GM18502 (cell line): ENCODE results near the gene MORC1.
"Not testable (repeated sequence)": the region's sequence is repeated elsewhere in the genome, so short reads cannot be mapped to it uniquely, and the experiment has no call there.

Experiments used
- ATAC-seq: cut with Tn5 transposase; IDR thresholded peaks from one replicate; pipeline ENCODE4 v1.9.1; 2021; ENCODE audit warnings: mild to moderate bottlenecking; ENCODE audit not compliant: unreplicated experiment, poor library complexity

The MORC1 gene

DNA sequence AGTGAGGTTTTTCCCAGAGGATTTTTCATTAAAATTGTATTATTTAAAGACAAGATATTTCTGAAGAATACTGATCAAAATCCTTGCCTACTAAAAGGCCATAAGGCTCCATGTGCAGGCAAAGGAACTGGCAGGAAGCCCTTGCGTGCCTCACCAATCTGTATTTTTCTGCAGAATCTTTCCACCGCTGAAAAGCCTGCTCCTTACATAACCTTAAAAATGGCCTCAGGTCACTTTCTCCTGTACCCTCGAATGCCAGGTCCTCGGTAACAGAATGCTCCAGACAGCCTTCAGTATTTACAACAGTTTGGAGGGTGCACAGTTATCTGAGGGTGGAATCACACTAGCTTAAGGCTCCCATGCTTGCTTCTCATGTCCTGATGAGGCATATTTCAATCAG is 3.2 kb downstream of the MORC1 start:
- ATAC-seq: no peak

DNA sequence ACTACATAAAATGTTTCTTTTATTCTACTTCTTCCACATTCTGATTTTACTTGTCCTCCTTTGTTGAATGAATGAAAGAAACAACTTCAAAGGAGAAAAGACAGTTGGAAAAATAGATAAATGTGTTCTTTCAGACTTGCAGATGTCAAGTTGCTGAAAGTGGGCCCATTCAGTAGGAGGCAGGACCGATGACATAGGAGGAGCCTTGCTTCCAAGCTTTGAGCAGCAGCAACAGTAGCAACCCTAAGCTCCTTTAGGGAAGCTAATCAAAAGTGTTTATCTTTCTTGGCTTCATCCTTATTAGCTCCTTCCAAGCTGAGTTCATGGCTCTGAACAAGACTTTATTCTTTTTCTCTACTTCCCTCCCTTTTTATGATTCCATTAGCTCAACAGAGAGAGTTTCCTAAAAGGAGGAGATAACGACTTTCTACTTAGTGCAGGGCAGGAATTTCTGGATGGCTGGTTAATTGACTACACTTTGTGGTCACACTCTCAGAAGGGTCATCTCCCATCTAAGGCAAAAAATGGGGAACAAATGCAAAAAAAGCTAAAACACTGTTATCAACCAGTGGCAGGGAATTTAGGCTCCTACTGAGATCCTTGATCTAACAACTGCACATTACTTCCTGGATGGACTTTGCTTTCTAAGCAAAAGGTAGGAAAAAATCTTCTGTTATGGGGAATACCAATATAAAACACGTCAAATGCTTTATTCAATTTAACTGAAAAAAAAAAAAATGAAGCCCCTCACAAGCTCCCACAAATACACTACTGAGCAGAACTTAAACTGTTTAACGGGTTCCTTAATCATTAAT is 4.8 kb downstream of the MORC1 start:
- ATAC-seq: no peak

DNA sequence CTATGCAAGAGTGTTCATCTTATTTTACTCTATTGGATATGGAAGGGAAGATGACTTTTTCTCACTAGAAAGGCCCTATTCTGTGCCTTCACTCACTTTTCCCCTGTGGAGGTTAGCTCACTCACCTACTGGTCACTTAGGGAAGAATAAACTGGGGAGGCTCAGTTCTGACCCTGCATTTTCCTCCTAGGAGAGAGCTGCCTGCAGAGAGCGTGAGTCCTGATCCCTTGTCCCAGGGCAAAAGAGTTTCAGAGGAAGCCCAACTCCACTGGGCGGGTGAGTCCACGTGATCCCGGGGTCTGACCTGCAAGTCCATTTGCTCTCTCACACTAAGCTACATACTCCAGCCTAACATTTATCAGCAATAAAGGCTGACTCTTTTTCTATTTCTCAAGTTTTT is 8.4 kb downstream of the MORC1 start:
- ATAC-seq: no peak

DNA sequence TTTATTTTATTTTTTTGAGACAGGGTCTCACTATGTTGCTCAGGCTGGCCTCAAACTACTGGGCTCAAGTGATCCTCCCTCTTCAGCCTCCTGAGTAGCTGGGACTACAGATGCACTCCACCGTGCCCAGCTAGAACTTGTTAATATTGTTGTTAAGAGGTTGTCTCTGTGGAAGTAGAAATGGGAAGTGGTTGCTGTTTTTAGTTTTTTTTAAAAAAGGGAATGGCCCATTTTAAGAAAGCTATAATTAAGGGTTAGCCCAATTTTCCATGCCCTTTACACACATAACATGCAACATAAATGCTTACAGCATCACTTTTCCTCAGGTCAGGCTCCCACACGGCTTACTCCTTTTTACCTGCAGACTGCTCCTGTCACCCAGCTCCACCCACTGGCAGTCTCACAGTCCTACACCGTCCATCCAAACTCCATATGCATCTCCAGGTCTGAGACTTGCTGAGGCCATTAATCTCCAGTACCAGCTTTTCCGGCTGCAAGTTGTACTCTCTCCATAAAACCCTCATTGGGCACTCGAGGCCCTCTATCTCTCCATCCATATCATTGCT is 19.8 kb downstream of the MORC1 start:
- peak; percentile 60 for ATAC-seq

DNA sequence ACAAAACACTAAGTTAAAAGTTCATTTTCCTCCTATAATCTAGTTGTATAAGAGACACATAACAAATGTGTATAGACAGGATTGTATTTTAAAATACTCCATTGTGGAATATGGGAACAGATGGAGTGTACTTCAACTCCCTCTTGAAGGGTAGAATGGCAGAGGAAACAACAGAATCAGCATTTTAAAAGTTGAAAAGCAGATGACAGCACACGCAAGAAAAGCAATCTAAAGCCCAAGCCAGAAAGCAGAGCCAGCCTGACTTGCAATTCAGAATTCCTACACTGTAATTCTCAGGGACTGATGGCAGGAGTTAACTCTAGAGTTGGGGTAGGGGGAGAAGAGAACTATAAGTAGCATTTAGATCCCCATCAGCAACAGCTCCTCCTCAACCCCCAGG is 22.8 kb downstream of the MORC1 start:
- ATAC-seq: no peak

DNA sequence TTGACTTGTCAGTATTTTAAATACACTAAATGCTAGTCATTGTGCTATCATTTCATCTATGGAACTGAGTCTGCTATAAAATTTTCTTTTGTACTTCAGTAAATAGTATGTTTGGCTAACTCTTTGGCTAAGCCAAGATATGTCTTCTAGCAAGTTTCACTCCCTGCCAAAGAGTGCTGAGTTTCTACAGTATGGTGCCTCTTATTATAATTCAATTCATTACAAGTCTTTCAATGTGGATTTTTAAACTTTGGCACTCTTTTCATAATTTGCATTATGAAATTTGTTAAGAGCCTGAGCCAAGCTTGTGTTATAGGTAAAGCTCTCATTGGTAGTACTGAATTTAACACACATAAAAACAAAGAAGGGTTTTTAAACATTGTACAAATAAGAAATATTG is 24.4 kb downstream of the MORC1 start:
- ATAC-seq: no peak

DNA sequence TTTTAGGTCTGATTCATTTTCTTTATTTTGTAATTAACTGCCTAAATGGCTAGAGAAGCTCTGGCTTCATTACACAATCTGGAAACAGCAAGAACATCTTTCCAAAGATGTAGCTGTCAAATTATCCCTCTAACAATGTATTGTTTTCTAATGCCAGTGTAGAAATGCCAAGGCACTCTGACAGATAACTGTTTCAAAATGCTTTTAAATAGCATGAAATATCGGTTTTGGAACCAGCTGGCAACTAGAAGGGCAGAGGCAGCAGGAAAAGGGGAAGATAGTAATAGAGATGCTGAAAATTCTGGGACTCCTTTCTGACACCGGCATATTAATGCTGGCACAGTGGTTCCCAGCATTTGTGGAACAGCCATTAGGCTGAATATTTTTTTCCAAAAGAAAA is 26.1 kb downstream of the MORC1 start:
- no peak for ATAC-seq

DNA sequence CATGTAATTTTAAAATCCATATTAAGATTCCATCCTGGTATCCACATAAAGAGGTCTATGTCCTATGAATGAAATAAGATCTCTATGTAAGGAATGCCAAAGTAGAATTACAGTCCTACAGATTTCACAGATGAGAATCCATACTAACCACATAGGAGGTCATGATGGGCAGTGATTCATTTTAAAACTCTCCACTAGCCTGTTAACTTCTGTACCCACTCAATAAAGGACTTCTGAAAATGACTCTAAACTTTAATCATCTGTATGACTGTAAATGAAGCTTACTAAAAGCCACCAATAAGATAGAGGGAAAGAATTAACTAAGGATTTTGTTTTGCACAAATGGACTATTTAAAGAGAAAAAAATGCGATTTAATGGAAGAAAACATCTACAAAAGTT is 28.7 kb downstream of the MORC1 start:
- no peak for ATAC-seq

DNA sequence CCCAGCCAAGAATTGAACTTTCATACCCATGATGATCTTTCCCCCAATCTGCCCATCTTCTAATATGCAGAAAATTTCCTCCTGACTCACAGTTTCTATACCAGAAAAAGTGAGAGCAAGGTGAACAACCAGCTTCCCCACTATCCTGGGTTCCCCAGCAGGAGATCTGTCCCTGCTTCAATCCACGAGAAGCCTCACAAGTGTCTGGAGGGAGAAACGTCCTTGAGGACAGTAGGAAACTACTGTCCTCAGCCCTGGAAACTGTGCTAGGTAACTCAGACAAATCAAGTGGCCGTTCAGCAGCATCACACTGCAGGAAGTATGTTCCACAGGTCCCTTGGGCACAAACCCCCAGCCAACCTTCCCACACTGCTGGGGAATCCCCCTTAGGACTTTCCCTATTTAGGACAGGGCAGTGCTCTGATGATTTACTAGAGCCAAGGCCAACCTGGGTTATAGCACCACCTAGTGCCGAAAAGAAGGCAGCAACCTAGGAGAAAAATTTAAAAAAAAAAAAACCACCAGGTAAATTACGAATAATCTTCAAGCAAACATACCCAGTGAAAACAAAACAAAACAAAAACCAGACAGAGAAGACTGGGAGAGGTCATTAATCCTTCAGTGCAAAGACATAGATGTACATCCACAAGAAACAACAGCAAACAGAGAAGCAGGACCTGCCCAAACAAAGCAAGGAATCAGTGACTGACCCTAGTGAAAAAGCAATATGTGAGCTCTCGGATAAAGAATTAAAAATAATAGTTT is 36.0 kb downstream of the MORC1 start:
- ATAC-seq: peak; percentile 99

DNA sequence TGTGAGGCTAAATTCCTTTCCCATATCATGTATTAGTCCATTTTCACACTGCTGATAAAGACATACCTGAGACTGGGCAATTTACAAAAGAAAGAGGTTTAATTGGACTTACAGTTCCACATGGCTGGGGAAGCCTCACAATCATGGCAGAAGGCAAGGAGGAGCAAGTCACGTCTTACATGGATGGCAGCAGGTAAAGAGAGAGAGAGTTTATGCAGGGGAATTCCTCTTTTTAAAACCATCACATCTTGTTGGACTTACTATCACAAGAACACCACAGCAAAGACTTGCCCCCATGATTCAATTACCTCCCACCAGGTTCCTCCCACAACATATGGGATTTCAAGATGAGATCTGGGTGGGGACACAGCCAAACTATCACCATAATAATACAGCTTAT is 37.8 kb downstream of the MORC1 start:
- ATAC-seq: not testable (repeated sequence)

DNA sequence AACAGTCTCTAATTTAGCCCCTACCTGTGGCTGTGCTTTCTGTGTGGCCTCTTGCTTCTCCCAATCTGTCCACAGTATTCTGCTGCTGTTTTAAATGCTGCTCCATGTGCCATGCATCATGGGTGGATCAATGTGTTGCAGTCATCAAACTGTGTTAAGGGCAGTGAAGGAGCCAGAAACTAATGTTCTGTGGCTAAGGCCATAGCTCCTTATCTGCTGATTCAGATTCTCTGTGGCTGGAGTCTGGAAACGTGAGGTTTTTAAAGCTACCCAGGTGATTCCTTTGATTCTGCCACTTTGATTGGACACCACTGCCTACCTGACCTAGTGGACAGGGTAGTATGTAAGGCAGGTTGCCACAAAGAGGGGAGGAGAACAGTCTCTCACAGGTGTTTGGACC is 44.8 kb downstream of the MORC1 start:
- no peak for ATAC-seq

DNA sequence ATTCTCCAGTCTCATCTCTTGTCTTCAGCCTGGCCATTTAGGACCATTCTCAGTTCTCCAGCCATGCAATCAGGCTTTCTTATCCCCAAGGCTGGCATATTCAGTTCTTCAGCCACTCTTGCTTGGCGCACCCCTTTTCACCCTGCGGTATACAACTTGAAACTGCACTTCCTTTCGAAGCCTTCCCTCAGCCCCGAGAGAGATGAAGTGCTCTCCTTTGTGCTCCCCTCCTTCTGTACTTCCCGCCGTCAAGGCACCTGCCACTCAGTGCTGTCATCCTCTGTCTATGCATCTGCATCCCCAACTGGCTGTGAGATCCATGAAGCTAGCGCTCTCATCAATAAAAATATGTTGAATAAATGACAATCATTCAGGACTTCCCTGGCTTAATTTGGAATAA is 45.7 kb downstream of the MORC1 start:
- ATAC-seq: peak; percentile 91

DNA sequence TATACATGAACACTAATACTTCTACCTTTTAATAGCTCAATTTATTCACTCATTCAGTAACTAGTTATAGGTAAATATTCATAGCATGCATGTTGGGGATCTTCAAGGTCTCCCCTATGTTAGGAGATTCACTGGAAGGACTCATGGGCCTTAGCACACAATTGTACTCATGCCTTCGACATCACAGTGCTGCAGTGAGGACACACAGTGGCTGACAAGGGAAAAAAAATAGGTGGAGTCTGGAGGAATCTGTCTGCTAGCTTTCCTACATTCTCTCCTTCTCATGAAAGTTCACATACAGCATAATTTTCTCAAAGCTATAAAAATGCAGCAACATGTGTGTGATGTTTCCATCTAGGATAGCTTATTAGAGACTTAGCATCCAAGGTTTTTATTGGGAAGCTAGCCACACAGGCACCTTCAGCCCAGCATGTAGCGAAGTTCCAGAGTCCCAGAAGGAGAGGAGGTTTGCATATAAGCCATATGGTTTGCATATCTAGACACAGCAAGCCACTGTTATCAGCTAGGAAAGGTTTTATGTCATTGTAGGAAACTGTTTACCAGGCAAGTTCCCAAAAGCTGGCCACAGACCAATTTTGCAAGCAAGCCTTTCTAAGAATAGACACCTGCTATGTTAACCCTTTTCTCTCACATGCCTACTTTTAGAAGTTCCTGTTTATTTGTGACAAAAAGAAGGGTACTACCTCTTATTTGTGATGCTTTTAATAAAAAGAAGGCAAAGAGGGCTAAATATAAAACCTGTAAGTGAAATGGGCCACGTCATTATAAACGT is 46.4 kb downstream of the MORC1 start:
- ATAC-seq: peak; percentile 58

DNA sequence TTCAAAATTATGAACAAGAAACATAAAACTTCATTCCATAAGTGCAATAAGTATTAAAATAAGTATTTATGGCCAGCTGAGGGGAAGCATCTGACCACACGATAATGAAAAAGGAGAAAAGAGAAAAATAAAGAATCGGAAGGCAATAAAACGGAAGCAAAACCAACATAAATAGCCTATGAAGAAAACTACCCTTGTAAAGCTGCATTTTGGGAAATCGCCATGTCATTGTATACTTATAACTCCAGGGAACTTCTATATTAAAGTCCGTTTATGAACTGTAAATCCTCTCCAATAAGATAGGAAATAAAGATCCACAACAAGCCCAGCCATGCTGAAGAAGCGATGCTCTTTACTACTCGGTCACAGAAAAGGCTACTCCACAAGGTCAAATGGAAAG is 47.7 kb downstream of the MORC1 start:
- no peak for ATAC-seq

DNA sequence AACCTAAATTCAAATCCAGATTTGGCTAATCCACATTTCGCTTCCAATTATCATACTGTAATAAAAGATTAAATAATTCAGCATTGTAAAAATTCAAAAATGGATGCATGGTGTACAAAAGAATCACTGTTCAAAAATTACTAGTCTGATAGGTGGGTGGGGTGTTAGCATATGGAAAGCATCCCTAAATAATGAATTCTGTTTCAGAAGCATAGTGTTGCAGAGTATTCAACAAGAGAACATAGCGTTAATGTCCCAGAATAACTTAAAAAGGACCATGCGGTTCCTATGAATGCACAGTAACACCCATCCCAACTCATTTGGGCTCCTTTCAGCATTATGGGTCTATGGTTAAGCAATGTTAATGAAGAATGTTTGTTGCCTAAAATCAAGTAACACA is 51.1 kb downstream of the MORC1 start:
- ATAC-seq: no peak

DNA sequence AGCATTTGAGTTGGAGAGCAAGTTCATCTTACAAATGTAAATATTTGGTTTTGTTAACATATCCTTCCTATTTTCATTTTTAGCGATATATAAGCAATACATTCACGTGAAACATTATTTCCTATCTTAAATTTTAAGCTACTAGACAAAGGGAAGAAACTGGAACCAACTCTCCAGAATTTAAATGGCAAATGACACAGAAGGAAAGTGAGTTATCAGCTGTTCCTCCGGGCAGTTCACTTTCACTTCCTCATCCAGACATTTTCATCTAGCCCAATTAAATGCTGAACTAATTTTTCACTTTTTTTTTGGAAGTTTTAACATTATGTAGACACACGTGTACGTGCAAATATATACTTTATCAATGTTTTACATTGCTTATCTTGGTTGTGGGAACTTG is 58.7 kb downstream of the MORC1 start:
- peak; percentile 97 for ATAC-seq

DNA sequence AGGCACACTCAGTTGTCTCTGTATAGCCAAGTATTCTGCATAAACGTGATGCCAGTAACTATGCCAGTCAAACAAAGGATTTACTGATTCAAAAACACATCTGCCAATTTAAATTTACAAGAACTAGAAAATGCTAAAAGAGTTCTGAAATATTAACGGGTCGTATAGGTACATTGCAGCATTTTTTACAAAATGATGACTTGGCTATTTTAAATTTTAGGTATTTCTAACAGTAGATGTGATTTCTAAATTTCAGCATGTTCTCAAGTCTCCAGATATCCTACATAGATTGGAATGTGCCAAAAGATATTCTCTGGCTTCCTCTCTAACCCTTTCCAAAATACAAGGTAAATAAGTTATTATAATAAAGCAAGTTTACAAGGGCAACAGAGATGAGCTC is 60.3 kb downstream of the MORC1 start:
- no peak for ATAC-seq

DNA sequence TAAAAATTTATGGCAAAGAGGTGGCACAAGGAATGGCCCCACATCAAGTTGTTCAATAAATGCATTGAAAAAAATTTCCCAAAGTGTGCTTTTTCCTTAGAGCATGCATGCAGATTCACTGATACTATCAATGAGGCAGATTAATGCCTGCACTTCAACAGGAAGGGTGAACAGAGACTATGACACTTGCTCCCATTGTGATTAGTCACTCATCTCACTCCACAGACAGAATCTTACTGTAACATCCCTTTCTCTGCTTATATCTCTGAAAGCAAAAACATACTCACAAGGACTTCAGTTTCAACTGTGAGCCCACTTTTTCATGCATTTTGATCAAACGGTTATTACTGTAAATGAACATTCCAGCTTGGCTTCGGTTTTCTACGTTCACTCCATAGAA is 60.9 kb downstream of the MORC1 start:
- no peak for ATAC-seq

DNA sequence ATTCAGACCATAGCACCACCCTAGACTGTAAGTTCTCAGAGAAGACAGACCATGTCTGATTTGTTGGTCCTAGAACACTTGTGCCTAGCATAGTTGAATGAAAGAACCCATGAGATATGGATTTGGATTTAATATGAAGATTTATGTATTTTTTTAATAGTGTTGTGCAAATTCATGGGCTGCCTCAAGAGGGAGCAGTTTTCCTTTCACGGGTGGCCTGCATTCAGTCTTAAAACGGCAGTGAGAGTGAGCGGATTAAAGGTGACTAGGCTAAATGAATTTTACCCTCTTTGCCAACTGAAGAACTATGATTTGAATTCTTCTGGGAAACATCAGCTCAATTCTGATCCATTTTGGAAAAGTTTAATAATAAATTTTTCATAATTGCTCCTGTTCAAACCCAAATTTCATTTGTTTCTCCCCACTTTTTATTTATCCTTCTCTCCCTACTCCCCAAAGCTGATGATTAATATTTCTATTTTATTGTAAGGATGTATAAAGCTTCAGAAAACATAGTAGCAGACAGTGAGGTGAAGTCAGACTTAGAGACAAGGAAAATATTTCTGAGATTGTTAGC is 67.3 kb downstream of the MORC1 start:
- peak; percentile 79 for ATAC-seq

DNA sequence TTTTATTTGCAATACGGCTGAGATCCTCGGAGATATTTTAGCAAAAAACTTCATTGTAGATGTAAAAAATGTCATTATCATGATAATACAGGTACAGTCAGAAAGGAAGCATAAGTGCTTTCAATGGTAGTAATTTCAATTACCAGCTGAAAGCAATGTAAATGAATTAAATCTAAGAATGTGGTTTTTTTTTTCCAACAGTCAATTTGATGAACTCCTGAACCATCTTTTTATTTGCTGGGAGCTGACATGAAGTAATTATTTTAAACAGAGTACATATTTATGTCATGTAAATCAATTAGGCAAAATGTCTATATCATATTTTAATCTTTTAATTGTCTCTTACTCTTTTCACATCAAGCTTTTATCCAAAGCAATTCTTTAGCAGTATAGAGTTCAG is 70.6 kb downstream of the MORC1 start:
- no peak for ATAC-seq
